CD4-positive, CD25-positive, alpha-beta regulatory T cell (primary cell): Measurements from ENCODE around the gene TBC1D20. TPM values are rescaled to one million over a fixed set of nuclear protein-coding genes. Genes with fewer than 3 reads are reported as not detected.

ENCODE experiments used
- ATAC-seq, 2 donors: fragments of 150-1000 bp; cut with Tn5 transposase; one replicate each; pipeline ENCODE4 v1.10.0; 2021; ENCODE audit warnings: low read depth in 2 of 2, moderate number of reproducible peaks in 2 of 2, moderate library complexity in 1 of 2
- DNase-seq, 3 donors: peaks; one replicate each; pipeline versions ENCODE4 v3.0.0 to v3.0.0-alpha.2; 2012 to 2022; ENCODE audit warnings: mixed read lengths in 1 of 3
- H3K27ac ChIP-seq: one replicate; pipeline ENCODE4 v1.7.0; 2013; ENCODE audit warnings: mild to moderate bottlenecking, low read length; ENCODE audit not compliant: insufficient read depth, poor library complexity, severe bottlenecking
- H3K27me3 ChIP-seq: one replicate; pipeline ENCODE4 v1.7.0; 2013; ENCODE audit warnings: low read length; ENCODE audit not compliant: control insufficient read depth, insufficient read depth
- H3K36me3 ChIP-seq: one replicate; pipeline ENCODE4 v1.7.0; 2013; ENCODE audit warnings: mild to moderate bottlenecking, low read length, moderate library complexity; ENCODE audit not compliant: control insufficient read depth, insufficient read depth
- H3K4me1 ChIP-seq: 2 replicates; pipeline ENCODE4 v1.7.0; 2013; ENCODE audit warnings: mild to moderate bottlenecking, low read length; ENCODE audit not compliant: insufficient read depth, control insufficient read depth, poor library complexity, severe bottlenecking
- H3K4me3 ChIP-seq: one replicate; pipeline ENCODE4 v1.7.0; 2013; ENCODE audit warnings: low read depth, mild to moderate bottlenecking, low read length, moderate library complexity
- H3K9me3 ChIP-seq, 2 experiments: 1 replicate in 1 of 2; 2 replicates in 1 of 2; pipeline ENCODE4 v1.7.0; 2013; ENCODE audit warnings: low read length in 2 of 2, mild to moderate bottlenecking in 1 of 2, moderate library complexity in 1 of 2; ENCODE audit not compliant: control insufficient read depth in 2 of 2
- H3K27ac Mint-ChIP-seq, 3 donors: one replicate each; pipeline ENCODE4 v1.8.0; 2020 to 2022; ENCODE audit warnings: mild to moderate bottlenecking in 3 of 3, mixed read lengths in 3 of 3, moderate library complexity in 2 of 3
- H3K27me3 Mint-ChIP-seq: one replicate; pipeline ENCODE4 v1.8.0; 2022; ENCODE audit warnings: mild to moderate bottlenecking, mixed read lengths
- H3K36me3 Mint-ChIP-seq: one replicate; pipeline ENCODE4 v1.8.0; 2020; ENCODE audit warnings: mixed read lengths
- H3K4me1 Mint-ChIP-seq, 4 donors: one replicate each; pipeline ENCODE4 v1.8.0; 2020 to 2022; ENCODE audit warnings: mixed read lengths in 4 of 4, mild to moderate bottlenecking in 1 of 4
- H3K4me3 Mint-ChIP-seq, 4 donors: one replicate each; pipeline ENCODE4 v1.8.0; 2020 to 2022; ENCODE audit warnings: mild to moderate bottlenecking in 4 of 4, mixed read lengths in 4 of 4, moderate library complexity in 3 of 4
- H3K9me3 Mint-ChIP-seq, 7 donors: one replicate each; pipeline ENCODE4 v1.8.0; 2020 to 2022; ENCODE audit warnings: mixed read lengths in 7 of 7, mild to moderate bottlenecking in 3 of 7, moderate library complexity in 2 of 7
- polyA plus RNA-seq, 4 donors: library from polyadenylated mRNA; unstranded; fragments of 300-500 nt; fragmentation: Illumina TruSeq; gene quantifications; one replicate each; pipeline ENCODE4 v1.2.3, GENCODE V29; 2021
- total RNA-seq: library from RNA; stranded (reverse); gene quantifications from one replicate; pipeline ENCODE4 v1.2.3, GENCODE V29; 2022

The TBC1D20 gene
- total and polyA plus RNA-seq, 5 donors from 2014 or later = 16.4 to 30.2 (median 18.9) TPM

- Histone ChIP-seq H3K9me3 (no peaks in the 10 kb centered on the region), H3K4me3 (no peak overlapping the region), H3K36me3 (peaks cover 34% of the 10 kb centered on the region), H3K4me1 (peaks cover 48% of the 10 kb centered on the region), H3K27ac (no peak overlapping the region), H3K27me3 (no peaks in the 10 kb centered on the region)
- ATAC-seq (no peak), DNase-seq (no peak)
- Mint-ChIP-seq H3K9me3 (no peaks in the 10 kb centered on the region), H3K36me3 (peaks cover 12% of the 10 kb centered on the region), H3K27me3 (no peaks in the 10 kb centered on the region), H3K4me1 (peaks cover 16 to 69% (median 47%) of the 10 kb centered on the region in 4 donors), H3K27ac (peak overlapping the region; percentile 73 to 98 (median 95)), H3K4me3 (peak overlapping the region in 3 of 4 donors; percentile 8 to 63 (median 28))
Measured at GRCh38 chr20:434221-434620, 28.1 kb downstream of the TBC1D20 start.

- peak overlapping the region; percentile 94 to 98 (median 95) for H3K27ac Mint-ChIP-seq
- H3K36me3 ChIP-seq = peaks cover 34% of the 10 kb centered on the region
Measured at GRCh38 chr20:433300-433975, 28.9 kb downstream of the TBC1D20 start.

GRCh38 chr20:432677-433299 lies 29.5 kb downstream of the TBC1D20 start:
- Mint-ChIP-seq H3K4me3 (peak overlapping the region in 3 of 4 donors; percentile 64 to 79 (median 74)), H3K27me3 (no peaks in the 10 kb centered on the region), H3K27ac (peak overlapping the region; percentile 94 to 98 (median 95)), H3K9me3 (no peaks in the 10 kb centered on the region), H3K4me1 (peaks cover 8 to 55% (median 35%) of the 10 kb centered on the region in 4 donors), H3K36me3 (peaks cover 17% of the 10 kb centered on the region)
- H3K9me3 ChIP-seq = no peaks in the 10 kb centered on the region
- peaks cover 34% of the 10 kb centered on the region for H3K36me3 ChIP-seq
- no peak overlapping the region for H3K4me3 ChIP-seq
- DNase-seq = no peak
- peak overlapping the region; percentile 62 for H3K27ac ChIP-seq
- no peak for ATAC-seq
- H3K4me1 ChIP-seq = peaks cover 33% of the 10 kb centered on the region
- no peaks in the 10 kb centered on the region for H3K27me3 ChIP-seq

More at GRCh38 chr20:433300-433975, 28.9 kb downstream of the TBC1D20 start:
- no peaks in the 10 kb centered on the region for H3K27me3 Mint-ChIP-seq
- peaks cover 40% of the 10 kb centered on the region for H3K4me1 ChIP-seq
- H3K27me3 ChIP-seq = no peaks in the 10 kb centered on the region
- peak; percentile 75 to 84 for ATAC-seq
- peaks cover 14% of the 10 kb centered on the region for H3K36me3 Mint-ChIP-seq
- peak; percentile 24 to 87 (median 53) for DNase-seq
- peaks cover 8 to 62% (median 39%) of the 10 kb centered on the region in 4 donors for H3K4me1 Mint-ChIP-seq
- H3K4me3 Mint-ChIP-seq = peak overlapping the region; percentile 53 to 79 (median 76)
- H3K4me3 ChIP-seq = peak overlapping the region; percentile 19
- H3K27ac ChIP-seq = peak overlapping the region; percentile 62
- H3K9me3 Mint-ChIP-seq = no peaks in the 10 kb centered on the region
- no peaks in the 10 kb centered on the region for H3K9me3 ChIP-seq

GRCh38 chr20:432208-432607 lies 30.1 kb downstream of the TBC1D20 start:
- H3K27me3 Mint-ChIP-seq = no peaks in the 10 kb centered on the region
- Histone ChIP-seq H3K27me3 (no peaks in the 10 kb centered on the region), H3K9me3 (no peaks in the 10 kb centered on the region), H3K27ac (no peak overlapping the region), H3K36me3 (peaks cover 37% of the 10 kb centered on the region), H3K4me3 (no peak overlapping the region), H3K4me1 (peaks cover 28% of the 10 kb centered on the region)
- no peak overlapping the region for H3K4me3 Mint-ChIP-seq
- H3K9me3 Mint-ChIP-seq = no peaks in the 10 kb centered on the region
- peaks cover 20% of the 10 kb centered on the region for H3K36me3 Mint-ChIP-seq
- no peak overlapping the region for H3K27ac Mint-ChIP-seq
- H3K4me1 Mint-ChIP-seq = peaks cover 8 to 49% (median 31%) of the 10 kb centered on the region in 4 donors
- no peak for DNase-seq
- no peak for ATAC-seq

GRCh38 chr20:431012-431904 lies 31.1 kb downstream of the TBC1D20 start:
- peaks cover 37% of the 10 kb centered on the region for H3K36me3 ChIP-seq
- no peaks in the 10 kb centered on the region for H3K27me3 ChIP-seq
- H3K4me3 ChIP-seq = no peak overlapping the region
- Mint-ChIP-seq H3K36me3 (peaks cover 25% of the 10 kb centered on the region), H3K27ac (peak overlapping the region in 2 of 3 donors; percentile 32 to 42), H3K4me1 (peaks cover 8 to 42% (median 30%) of the 10 kb centered on the region in 4 donors), H3K9me3 (no peaks in the 10 kb centered on the region), H3K27me3 (no peaks in the 10 kb centered on the region), H3K4me3 (peak overlapping the region in 1 of 4 donors; percentile 49)
- peaks cover 25% of the 10 kb centered on the region for H3K4me1 ChIP-seq
- no peak overlapping the region for H3K27ac ChIP-seq
- ATAC-seq = peak in 1 of 2 donors; percentile 19
- peak in 2 of 3 donors; percentile 20 to 68 for DNase-seq
- no peaks in the 10 kb centered on the region for H3K9me3 ChIP-seq

GRCh38 chr20:430091-430999 lies 32.0 kb downstream of the TBC1D20 start:
- H3K9me3 ChIP-seq = no peaks in the 10 kb centered on the region
- Mint-ChIP-seq H3K4me1 (peaks cover 8 to 36% (median 24%) of the 10 kb centered on the region in 4 donors), H3K27me3 (no peaks in the 10 kb centered on the region), H3K9me3 (no peaks in the 10 kb centered on the region), H3K36me3 (peaks cover 23% of the 10 kb centered on the region), H3K4me3 (no peak overlapping the region), H3K27ac (no peak overlapping the region)
- peaks cover 36% of the 10 kb centered on the region for H3K36me3 ChIP-seq
- ATAC-seq (no peak), DNase-seq (no peak)
- H3K4me1 ChIP-seq = peaks cover 25% of the 10 kb centered on the region
- H3K4me3 ChIP-seq = no peak overlapping the region
- H3K27me3 ChIP-seq = no peaks in the 10 kb centered on the region
- H3K27ac ChIP-seq = no peak overlapping the region
